ENCODE results near the gene POLR1D.

POLR1D gene

GRCh38 chr13:27583645-27584044 is 38.0 kb upstream of the POLR1D start:
- POLR2A ChIA-PET: no interaction called here
- DNase-seq (ENCODE audit: low read depth, low spot score): no peak
- TF ChIP-seq, protein P1, sequence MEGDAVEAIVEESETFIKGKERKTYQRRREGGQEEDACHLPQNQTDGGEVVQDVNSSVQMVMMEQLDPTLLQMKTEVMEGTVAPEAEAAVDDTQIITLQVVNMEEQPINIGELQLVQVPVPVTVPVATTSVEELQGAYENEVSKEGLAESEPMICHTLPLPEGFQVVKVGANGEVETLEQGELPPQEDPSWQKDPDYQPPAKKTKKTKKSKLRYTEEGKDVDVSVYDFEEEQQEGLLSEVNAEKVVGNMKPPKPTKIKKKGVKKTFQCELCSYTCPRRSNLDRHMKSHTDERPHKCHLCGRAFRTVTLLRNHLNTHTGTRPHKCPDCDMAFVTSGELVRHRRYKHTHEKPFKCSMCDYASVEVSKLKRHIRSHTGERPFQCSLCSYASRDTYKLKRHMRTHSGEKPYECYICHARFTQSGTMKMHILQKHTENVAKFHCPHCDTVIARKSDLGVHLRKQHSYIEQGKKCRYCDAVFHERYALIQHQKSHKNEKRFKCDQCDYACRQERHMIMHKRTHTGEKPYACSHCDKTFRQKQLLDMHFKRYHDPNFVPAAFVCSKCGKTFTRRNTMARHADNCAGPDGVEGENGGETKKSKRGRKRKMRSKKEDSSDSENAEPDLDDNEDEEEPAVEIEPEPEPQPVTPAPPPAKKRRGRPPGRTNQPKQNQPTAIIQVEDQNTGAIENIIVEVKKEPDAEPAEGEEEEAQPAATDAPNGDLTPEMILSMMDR (IDR thresholded peaks at IDR 0.05; ENCODE audit: insufficient read depth, low read length, missing control alignments): no peak
- CTCF ChIA-PET: no interaction called here
- no peak overlapping the region for H3K4me3 ChIP-seq (ENCODE audit: low read depth, low read length)

GRCh38 chr13:27587095-27587746 is 34.5 kb upstream of the POLR1D start:
- no peak overlapping the region for H3K4me3 ChIP-seq (ENCODE audit: low read depth, low read length)
- ChIA-PET POLR2A (no interaction called here), CTCF (interaction anchor here (1.2 kb wide), 1 partner anchor 31 kb away, joined by 4 read pairs; no protein-coding TSS in a partner anchor)
- TF ChIP-seq, protein P1 (IDR thresholded peaks at IDR 0.05; ENCODE audit: insufficient read depth, low read length, missing control alignments): no peak
- no peak for DNase-seq (ENCODE audit: low read depth, low spot score)

DNA sequence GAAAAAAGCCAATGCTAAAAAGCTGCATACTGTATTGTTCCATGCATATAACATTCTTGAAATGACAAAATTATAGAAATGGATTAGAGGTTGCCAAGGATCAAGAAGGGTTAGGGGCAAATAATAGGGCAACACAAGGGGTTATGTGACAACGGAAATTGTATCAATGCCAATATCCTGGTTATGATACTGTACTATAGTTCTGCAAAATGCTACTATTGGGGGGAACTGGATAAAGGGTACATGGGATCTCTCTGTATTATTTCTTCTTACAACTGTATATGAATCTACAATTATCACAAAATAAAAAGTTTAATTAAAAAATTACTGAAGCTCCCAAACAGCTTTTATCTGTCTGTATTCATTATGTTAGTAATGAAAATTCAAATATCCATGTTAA is 33.3 kb upstream of the POLR1D start:
- POLR2A ChIA-PET: no interaction called here

DNA sequence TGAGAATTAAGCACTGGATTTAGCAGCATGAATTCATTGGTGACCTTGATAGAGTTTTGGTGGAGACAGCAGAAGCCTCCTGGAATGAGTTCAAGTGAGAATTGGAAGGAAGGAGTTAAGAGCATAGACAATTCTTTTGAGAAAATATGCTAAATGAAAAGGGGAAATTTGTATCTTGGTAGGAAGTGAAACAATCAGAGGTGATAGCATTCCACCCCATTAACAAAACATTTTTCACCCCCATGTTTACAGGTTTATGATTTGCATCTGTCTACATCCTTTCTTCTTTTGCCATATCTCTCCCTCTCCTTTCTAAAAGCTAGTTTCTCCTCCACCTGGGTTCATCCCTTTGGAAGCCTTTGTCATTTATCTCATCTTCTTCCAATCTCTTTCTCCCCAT is 28.8 kb upstream of the POLR1D start:
- TF ChIP-seq, protein P1 (IDR thresholded peaks at IDR 0.05; ENCODE audit: insufficient read depth, low read length, missing control alignments): no peak
- ChIA-PET CTCF (interaction anchor here (1.0 kb wide), 1 partner anchor 22 kb away, joined by 3 read pairs; no protein-coding TSS in a partner anchor), POLR2A (no interaction called here)
- H3K4me3 ChIP-seq (ENCODE audit: low read depth, low read length): no peak overlapping the region
- no peak for DNase-seq (ENCODE audit: low read depth, low spot score)

More for the DNA sequence above, 33.3 kb upstream of the POLR1D start:
- TF ChIP-seq, protein P1 (IDR thresholded peaks at IDR 0.05; ENCODE audit: insufficient read depth, low read length, missing control alignments): no peak
- no peak for DNase-seq (ENCODE audit: low read depth, low spot score)
- H3K4me3 ChIP-seq (ENCODE audit: low read depth, low read length): no peak overlapping the region
- CTCF ChIA-PET: no interaction called here

- TF ChIP-seq, protein P1 (IDR thresholded peaks at IDR 0.05; ENCODE audit: insufficient read depth, low read length, missing control alignments): no peak
- no peak for DNase-seq (ENCODE audit: low read depth, low spot score)
- POLR2A ChIA-PET: no interaction called here
- CTCF ChIA-PET: interaction anchor here (1.0 kb wide), 1 partner anchor 21 kb away, joined by 3 read pairs; no protein-coding TSS in a partner anchor
- no peak overlapping the region for H3K4me3 ChIP-seq (ENCODE audit: low read depth, low read length)
Measured at GRCh38 chr13:27593267-27593666, 28.4 kb upstream of the POLR1D start.

- DNase-seq (ENCODE audit: low read depth, low spot score): no peak
Measured at GRCh38 chr13:27595055-27595811, 26.5 kb upstream of the POLR1D start.

More at GRCh38 chr13:27595055-27595811, 26.5 kb upstream of the POLR1D start:
- CTCF ChIA-PET: interaction anchor here (0.8 kb wide), 1 partner anchor 26 kb away, joined by 3 read pairs; the partner anchor contains the start of gene POLR1D
- POLR2A ChIA-PET: no interaction called here
- no peak overlapping the region for H3K4me3 ChIP-seq (ENCODE audit: low read depth, low read length)
- TF ChIP-seq, protein P1 (IDR thresholded peaks at IDR 0.05; ENCODE audit: insufficient read depth, low read length, missing control alignments): no peak
